ENCODE measurements around the gene ZDHHC20. TPM values are rescaled to one million over a fixed set of nuclear protein-coding genes. Genes with fewer than 3 reads are reported as not detected.
A peak's percentile ranks its signal among the peaks of the same experiment; 100 is the strongest.

The ZDHHC20 gene
- total and polyA plus RNA-seq, 2 of the 13 experiments (the other 11 are each of a cell fraction or from before 2014, with no cell fraction given) = 19.9 to 59.9 TPM

- TF ChIP-seq ZNF337 (CRISPR knock-in tag; IDR thresholded peaks at IDR 0.05; ENCODE audit: borderline replicate concordance, low read depth) (0 out of 2 replicates have a peak, but pooled peaks have one; percentile 35), ZNF224 (CRISPR knock-in tag; IDR thresholded peaks at IDR 0.05) (peak; percentile 82)
These were observed at the start of gene ZDHHC20 (continued) for GRCh38 chr13:21458813-21459701.

DNA sequence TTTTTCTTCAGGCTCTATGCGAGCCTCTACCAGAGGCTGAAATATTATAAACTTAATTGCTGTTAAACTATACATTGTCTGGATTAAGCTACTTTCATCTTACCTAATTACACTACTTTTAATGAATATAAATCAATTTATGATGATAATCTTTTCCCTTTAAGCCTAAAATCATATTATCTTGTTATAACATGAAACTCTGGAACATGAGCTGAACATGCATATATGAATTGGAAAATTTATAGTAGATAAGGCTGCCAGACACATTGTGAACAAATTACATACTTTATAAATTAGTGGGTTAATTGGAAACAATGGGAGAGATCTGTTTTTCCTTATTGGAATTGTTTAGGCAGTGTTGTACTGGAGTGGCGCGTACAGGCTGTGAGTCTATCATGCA lies 45.3 kb upstream of the ZDHHC20 start:
- ChIA-PET POLR2A (no interaction called here), CTCF (ENCODE audit: low intra/inter-chr PET ratio, low total read pairs) (no interaction called here)
- H3K9ac ChIP-seq (ENCODE audit: insufficient read depth, low read depth, low read length) = no peak overlapping the region
- H3K4me3 ChIP-seq (replicated peaks in 1 of 3; ENCODE audit: insufficient read depth in 1 of 3, low read depth in 2 of 3, low read length in 3 of 3) = no peak overlapping the region
- no peaks in the 10 kb centered on the region for H3K27me3 ChIP-seq (ENCODE audit: control insufficient read depth in 1 of 2, insufficient read depth in 2 of 2, low read length in 2 of 2)
- no TSS peak for BruUV-seq (replicated peaks)
- no peaks in the 10 kb centered on the region for H3K9me3 ChIP-seq (ENCODE audit: low read length)
- no peak for DNase-seq (ENCODE audit: low spot score)
- H4K20me1 ChIP-seq (ENCODE audit: insufficient read depth, low read length) = no peaks in the 10 kb centered on the region
- 97% methylated on average over 3 of the region's 3 CpGs for WGBS (ENCODE audit: low lambda C conversion rate)
- no peak for TF ChIP-seq UBTF (CRISPR knock-in tag; IDR thresholded peaks at IDR 0.05)
- TF ChIP-seq, protein P1, sequence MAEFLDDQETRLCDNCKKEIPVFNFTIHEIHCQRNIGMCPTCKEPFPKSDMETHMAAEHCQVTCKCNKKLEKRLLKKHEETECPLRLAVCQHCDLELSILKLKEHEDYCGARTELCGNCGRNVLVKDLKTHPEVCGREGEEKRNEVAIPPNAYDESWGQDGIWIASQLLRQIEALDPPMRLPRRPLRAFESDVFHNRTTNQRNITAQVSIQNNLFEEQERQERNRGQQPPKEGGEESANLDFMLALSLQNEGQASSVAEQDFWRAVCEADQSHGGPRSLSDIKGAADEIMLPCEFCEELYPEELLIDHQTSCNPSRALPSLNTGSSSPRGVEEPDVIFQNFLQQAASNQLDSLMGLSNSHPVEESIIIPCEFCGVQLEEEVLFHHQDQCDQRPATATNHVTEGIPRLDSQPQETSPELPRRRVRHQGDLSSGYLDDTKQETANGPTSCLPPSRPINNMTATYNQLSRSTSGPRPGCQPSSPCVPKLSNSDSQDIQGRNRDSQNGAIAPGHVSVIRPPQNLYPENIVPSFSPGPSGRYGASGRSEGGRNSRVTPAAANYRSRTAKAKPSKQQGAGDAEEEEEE (CRISPR knock-in tag; IDR thresholded peaks at IDR 0.05; ENCODE audit: borderline replicate concordance) = no peak
- ATAC-seq = no peak
- 0 out of 2 replicates have a peak, but pooled peaks cover 5% of the 10 kb centered on the region for H3K4me1 ChIP-seq (ENCODE audit: insufficient read depth, low read length)
- intact Hi-C loops (cut with micrococcal nuclease; ENCODE audit: unreplicated experiment) (no loop called here), in situ Hi-C loops (cut with HindIII; ENCODE audit: extremely low pct_ligation_motif_present, low pct_unique_long_range_greater_than_20kb) (no loop called here)
- H2AFZ ChIP-seq (ENCODE audit: low read length) = no peak overlapping the region
- no peak for FAIRE-seq
- H3K4me2 ChIP-seq (ENCODE audit: low read depth, low read length) = no peak overlapping the region
- no peak overlapping the region for H3K27ac ChIP-seq (ENCODE audit: extremely low read length, insufficient read depth, low read length)
- H3K36me3 ChIP-seq (replicated peaks in 1 of 2; ENCODE audit: control insufficient read depth in 1 of 2, insufficient read depth in 2 of 2, low read length in 2 of 2) = peaks cover 3 to 11% of the 10 kb centered on the region in 2 experiments; a peak in 3 of 5 replicates
- H3K79me2 ChIP-seq (ENCODE audit: insufficient read depth, low read length) = no peaks in the 10 kb centered on the region
